ENCODE data around the gene TMEM19.

Gene TMEM19

GRCh38 chr12:71752891-71753290, 67.0 kb downstream of the TMEM19 start:
- TF ChIP-seq CTCF (IDR thresholded peaks at IDR 0.05; ENCODE audit: insufficient read depth, low read length, poor library complexity, severe bottlenecking): no peak
- no peak for TF ChIP-seq EZH2phosphoT487 (conservative IDR thresholded peaks at IDR 0.05; ENCODE audit: low read length)
- H3K79me2 ChIP-seq (ENCODE audit: insufficient read depth, low read length): peaks cover 29% of the 10 kb centered on the region
- no peaks in the 10 kb centered on the region for H3F3A ChIP-seq (ENCODE audit: insufficient read depth)
- no peak overlapping the region for H3K27ac ChIP-seq (ENCODE audit: low read depth, low read length)
- no peak overlapping the region for H3K4me3 ChIP-seq (ENCODE audit: insufficient read depth, low read length, poor library complexity, severe bottlenecking)
- no peaks in the 10 kb centered on the region for H3K27me3 ChIP-seq (ENCODE audit: low read length)
- H3K9me2 ChIP-seq (replicated peaks; ENCODE audit: insufficient read depth, low read length): no peaks in the 10 kb centered on the region
- H2AFZ ChIP-seq (ENCODE audit: low read depth, low read length, severe bottlenecking): no peak overlapping the region
- no peak overlapping the region for H3K9ac ChIP-seq (ENCODE audit: low read length)
- H3K9me3 ChIP-seq (ENCODE audit: insufficient read depth, low read length): no peaks in the 10 kb centered on the region
- no peaks in the 10 kb centered on the region for H4K20me1 ChIP-seq (ENCODE audit: low read depth, low read length)
- H3K4me2 ChIP-seq (ENCODE audit: low read depth, low read length, poor library complexity, severe bottlenecking): no peak overlapping the region
- H3K36me3 ChIP-seq (ENCODE audit: low read length): peaks cover 8% of the 10 kb centered on the region

Measured in SU-DHL-6 (cell line).